Caco-2 (cell line): ENCODE results near the gene NANOS1. TPM values are rescaled to one million over a fixed set of nuclear protein-coding genes. Genes with fewer than 3 reads are reported as not detected.

ENCODE experiments used
- BruUV-seq: library from RNA; stranded (reverse); fragments of 400-500 nt; replicated peaks from 2 replicates; lab custom pipeline; 2021; lab: Mats Ljungman, UMichigan
- CTCF ChIA-PET: fragments of 300-600 bp; sonication (Branson Sonifier 250); formaldehyde crosslinking; loops from one replicate; lab custom pipeline; 2022; ENCODE audit warnings: antibody characterized with exemption; lab: Charles Lee
- POLR2A ChIA-PET: fragments of 300-600 bp; sonication (Branson Sonifier 250); formaldehyde crosslinking; loops from one replicate; lab custom pipeline; 2022; ENCODE audit warnings: antibody characterized with exemption; lab: Charles Lee
- DNase-seq, 2 experiments: peaks; one replicate each; pipeline versions ENCODE4 v3.0.0 to v3.0.0-alpha.2; 2020 to 2022
- H3K27me3 ChIP-seq: replicated peaks from 2 replicates; pipeline ENCODE4 v1.6.0; 2011; ENCODE audit warnings: low read length; ENCODE audit not compliant: control insufficient read depth, insufficient read depth
- H3K36me3 ChIP-seq: 2 replicates; pipeline ENCODE4 v1.5.1; 2011; ENCODE audit warnings: low read length; ENCODE audit not compliant: control insufficient read depth, insufficient read depth
- H3K4me1 ChIP-seq: fragments of 250-450 bp; sonication (Bioruptor Pico); 2 replicates; pipeline ENCODE4 v1.5.1; 2020; ENCODE audit warnings: mild to moderate bottlenecking
- H3K4me3 ChIP-seq: 2 replicates; pipeline ENCODE4 v1.5.1; 2011; ENCODE audit warnings: low read depth, mild to moderate bottlenecking, control low read depth, low read length
- H3K9me3 ChIP-seq: fragments of 250-450 bp; sonication (Bioruptor Pico); 2 replicates; pipeline ENCODE4 v1.5.1; 2020; ENCODE audit warnings: mild to moderate bottlenecking, moderate library complexity
- H3K27ac Mint-ChIP-seq: one replicate; pipeline ENCODE4 v1.8.0; 2022; ENCODE audit warnings: mixed read lengths; ENCODE audit not compliant: unreplicated experiment
- H3K27me3 Mint-ChIP-seq: one replicate; pipeline ENCODE4 v1.8.0; 2022; ENCODE audit warnings: mixed read lengths; ENCODE audit not compliant: insufficient read depth, unreplicated experiment
- H3K36me3 Mint-ChIP-seq: one replicate; pipeline ENCODE4 v1.8.0; 2022; ENCODE audit warnings: mild to moderate bottlenecking, mixed read lengths; ENCODE audit not compliant: insufficient read depth, unreplicated experiment
- H3K4me1 Mint-ChIP-seq: one replicate; pipeline ENCODE4 v1.8.0; 2022; ENCODE audit warnings: low read depth, mixed read lengths; ENCODE audit not compliant: unreplicated experiment
- H3K4me3 Mint-ChIP-seq: one replicate; pipeline ENCODE4 v1.8.0; 2022; ENCODE audit warnings: mild to moderate bottlenecking, moderate library complexity, mixed read lengths; ENCODE audit not compliant: unreplicated experiment
- H3K9me3 Mint-ChIP-seq: one replicate; pipeline ENCODE4 v1.8.0; 2022; ENCODE audit warnings: mixed read lengths; ENCODE audit not compliant: unreplicated experiment
- CTCF ChIP-seq, 2 experiments: fragments of 200-600 bp in 1 of 2; IDR thresholded peaks; 1 replicate in 1 of 2; 2 replicates in 1 of 2; pipeline versions ENCODE4 v1.5.1 to v1.8.0; 2011 to 2022; ENCODE audit warnings: antibody characterized with exemption in 1 of 2, control low read depth in 1 of 2, inconsistent platforms in 1 of 2, low read depth in 1 of 2, low read length in 1 of 2, mild to moderate bottlenecking in 1 of 2, moderate library complexity in 1 of 2; ENCODE audit not compliant: insufficient read depth in 1 of 2, severe bottlenecking in 1 of 2, unreplicated experiment in 1 of 2
- intact Hi-C: fragments of 100-400 bp; cut with micrococcal nuclease; formaldehyde crosslinking; loops from one replicate; pipeline ENCODE4 v1.10.0; 2022; ENCODE audit not compliant: unreplicated experiment
- total RNA-seq: library from RNA; stranded (reverse); gene quantifications from 2 replicates; pipeline ENCODE4 v1.2.3, GENCODE V29; 2022

The NANOS1 gene
- total RNA-seq, 1 experiment from 2014 or later = 5.9 TPM

- H3K27me3 Mint-ChIP-seq = peaks cover 3% of the 10 kb centered on the region
- DNase-seq = no peak
- no peak overlapping the region for H3K4me3 Mint-ChIP-seq
- intact Hi-C loops = no loop called here
- no peaks in the 10 kb centered on the region for H3K4me1 ChIP-seq
- H3K36me3 ChIP-seq = no peaks in the 10 kb centered on the region
- no peaks in the 10 kb centered on the region for H3K27me3 ChIP-seq
- no peaks in the 10 kb centered on the region for H3K4me1 Mint-ChIP-seq
- H3K36me3 Mint-ChIP-seq = no peaks in the 10 kb centered on the region
- peaks cover 4% of the 10 kb centered on the region; the same call in 1 of the 2 replicates for H3K9me3 ChIP-seq
- ChIA-PET CTCF (no interaction called here), POLR2A (no interaction called here)
- no peak for TF ChIP-seq CTCF (IDR thresholded peaks at IDR 0.05; ENCODE audit: insufficient read depth in 1 of 2, low read depth in 1 of 2, low read length in 1 of 2, severe bottlenecking in 1 of 2, unreplicated experiment in 1 of 2)
- no peak overlapping the region for H3K27ac Mint-ChIP-seq
- H3K9me3 Mint-ChIP-seq = peaks cover 15% of the 10 kb centered on the region
- H3K4me3 ChIP-seq = no peak overlapping the region
- no TSS peak for BruUV-seq
Measured at GRCh38 chr10:118980870-118981269, 48.6 kb upstream of the NANOS1 start.

GRCh38 chr10:118981946-118982345, 47.6 kb upstream of the NANOS1 start:
- no peak overlapping the region for H3K4me3 Mint-ChIP-seq
- H3K9me3 Mint-ChIP-seq = peaks cover 18% of the 10 kb centered on the region
- ChIA-PET CTCF (interaction anchor here (0.7 kb wide), 1 partner anchor 10 kb away, joined by 3 read pairs; no protein-coding TSS in a partner anchor), POLR2A (no interaction called here)
- no TSS peak for BruUV-seq
- H3K4me1 ChIP-seq = no peaks in the 10 kb centered on the region
- no peaks in the 10 kb centered on the region for H3K27me3 ChIP-seq
- peaks cover 3% of the 10 kb centered on the region for H3K27me3 Mint-ChIP-seq
- no peak overlapping the region for H3K4me3 ChIP-seq
- no peak for DNase-seq
- no peaks in the 10 kb centered on the region for H3K4me1 Mint-ChIP-seq
- H3K27ac Mint-ChIP-seq = no peak overlapping the region
- H3K9me3 ChIP-seq = no peaks in the 10 kb centered on the region
- no peaks in the 10 kb centered on the region for H3K36me3 ChIP-seq
- H3K36me3 Mint-ChIP-seq = no peaks in the 10 kb centered on the region
- no peak for TF ChIP-seq CTCF (IDR thresholded peaks at IDR 0.05; ENCODE audit: insufficient read depth in 1 of 2, low read depth in 1 of 2, low read length in 1 of 2, severe bottlenecking in 1 of 2, unreplicated experiment in 1 of 2)
- intact Hi-C loops = no loop called here

GRCh38 chr10:118982366-118982765, 47.1 kb upstream of the NANOS1 start:
- Mint-ChIP-seq H3K9me3 (peaks cover 18% of the 10 kb centered on the region), H3K27ac (no peak overlapping the region), H3K36me3 (no peaks in the 10 kb centered on the region), H3K4me1 (no peaks in the 10 kb centered on the region), H3K27me3 (peaks cover 3% of the 10 kb centered on the region), H3K4me3 (no peak overlapping the region)
- BruUV-seq = no TSS peak
- intact Hi-C loops = no loop called here
- Histone ChIP-seq H3K4me1 (no peaks in the 10 kb centered on the region), H3K27me3 (no peaks in the 10 kb centered on the region), H3K9me3 (no peaks in the 10 kb centered on the region), H3K36me3 (no peaks in the 10 kb centered on the region), H3K4me3 (no peak overlapping the region)
- no peak for TF ChIP-seq CTCF (IDR thresholded peaks at IDR 0.05; ENCODE audit: insufficient read depth in 1 of 2, low read depth in 1 of 2, low read length in 1 of 2, severe bottlenecking in 1 of 2, unreplicated experiment in 1 of 2)
- ChIA-PET CTCF (no interaction called here), POLR2A (no interaction called here)
- no peak for DNase-seq
